ENCODE data around the gene MOBP.
"Not testable (repeated sequence)": the region's sequence is repeated elsewhere in the genome, so short reads cannot be mapped to it uniquely, and the experiment has no call there.

Gene MOBP

GRCh38 chr3:39467394-39468107, at the start of gene MOBP:
Gene MOBP (plus strand): TSS chr3:39467680. CDS start chr3:39502070, 34,390 bp downstream.
- FAIRE-seq, result no peak

GRCh38 chr3:39418556-39419225, 48.8 kb upstream of the MOBP start:
- not testable (repeated sequence) for FAIRE-seq

GRCh38 chr3:39419742-39420315, 47.7 kb upstream of the MOBP start:
- no peak for FAIRE-seq

GRCh38 chr3:39420543-39420942, 46.9 kb upstream of the MOBP start:
- no peak for FAIRE-seq

- FAIRE-seq, result no peak
These were observed 44.0 kb upstream of the MOBP start for GRCh38 chr3:39423436-39423970.

- FAIRE-seq, result no peak
These were observed 41.2 kb upstream of the MOBP start for GRCh38 chr3:39426312-39426711.

GRCh38 chr3:39427506-39427905, 40.0 kb upstream of the MOBP start:
- no peak for FAIRE-seq

GRCh38 chr3:39428745-39429201, 38.7 kb upstream of the MOBP start:
- FAIRE-seq, result no peak

GRCh38 chr3:39429466-39429865, 38.0 kb upstream of the MOBP start:
- FAIRE-seq, result no peak

GRCh38 chr3:39432342-39432741, 35.1 kb upstream of the MOBP start:
- no peak for FAIRE-seq

GRCh38 chr3:39433642-39434041, 33.8 kb upstream of the MOBP start:
- no peak for FAIRE-seq

GRCh38 chr3:39434574-39434973, 32.9 kb upstream of the MOBP start:
- no peak for FAIRE-seq

GRCh38 chr3:39435006-39435748, 32.3 kb upstream of the MOBP start:
- FAIRE-seq, result no peak

- FAIRE-seq, result no peak
These were observed 28.6 kb upstream of the MOBP start for GRCh38 chr3:39438880-39439279.

- no peak for FAIRE-seq
These were observed 27.2 kb upstream of the MOBP start for GRCh38 chr3:39440316-39440715.

GRCh38 chr3:39443530-39443929, 23.9 kb upstream of the MOBP start:
- no peak for FAIRE-seq

- no peak for FAIRE-seq
These were observed 21.6 kb upstream of the MOBP start for GRCh38 chr3:39445927-39446326.

- no peak for FAIRE-seq
These were observed 21.0 kb upstream of the MOBP start for GRCh38 chr3:39446444-39446843.

- FAIRE-seq, result peak; percentile 92
These were observed 19.6 kb upstream of the MOBP start for GRCh38 chr3:39447637-39448483.

- no peak for FAIRE-seq
These were observed 18.8 kb upstream of the MOBP start for GRCh38 chr3:39448506-39449233.

GRCh38 chr3:39449796-39450195, 17.7 kb upstream of the MOBP start:
- no peak for FAIRE-seq
